NCI-H2196 treated with DMSO at 0.1 percent for 48 hours (cell line): ENCODE measurements around the gene IL4.
"Not testable (repeated sequence)": the region's sequence is repeated elsewhere in the genome, so short reads cannot be mapped to it uniquely, and the experiment has no call there.

Experiments
- DNase-seq: peaks from one replicate; lab custom pipeline; 2025; ENCODE audit not compliant: unreplicated experiment; lab: John Stamatoyannopoulos, UW

Gene IL4

GRCh38 chr5:132673939-132674630 lies at the start of gene IL4:
Gene IL4, plus strand, starts transcription at chr5:132673989. Its CDS starts 62 bp downstream, at chr5:132674051.
- DNase-seq: no peak

DNA sequence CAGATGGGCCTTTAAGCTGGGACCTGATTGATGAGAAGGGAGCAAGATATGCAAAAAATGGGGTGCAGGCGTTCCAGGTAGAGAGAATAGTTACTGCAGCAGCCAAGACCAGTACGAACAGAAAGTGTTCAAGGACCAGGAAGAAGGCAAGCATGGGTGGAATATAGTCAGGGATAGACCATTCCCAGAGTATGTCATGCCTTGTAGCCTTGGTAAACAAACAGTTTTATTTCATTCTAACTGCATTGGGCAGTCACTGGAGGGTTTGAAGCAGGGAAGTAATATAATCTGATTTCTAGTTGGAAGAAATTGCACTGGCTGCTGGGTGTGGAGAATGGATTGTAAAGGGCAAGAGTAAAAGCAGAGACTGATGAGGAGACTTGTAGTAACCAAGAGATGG lies 46.3 kb upstream of the IL4 start:
- DNase-seq: no peak

GRCh38 chr5:132628814-132629213 lies 45.0 kb upstream of the IL4 start:
- no peak for DNase-seq

DNA sequence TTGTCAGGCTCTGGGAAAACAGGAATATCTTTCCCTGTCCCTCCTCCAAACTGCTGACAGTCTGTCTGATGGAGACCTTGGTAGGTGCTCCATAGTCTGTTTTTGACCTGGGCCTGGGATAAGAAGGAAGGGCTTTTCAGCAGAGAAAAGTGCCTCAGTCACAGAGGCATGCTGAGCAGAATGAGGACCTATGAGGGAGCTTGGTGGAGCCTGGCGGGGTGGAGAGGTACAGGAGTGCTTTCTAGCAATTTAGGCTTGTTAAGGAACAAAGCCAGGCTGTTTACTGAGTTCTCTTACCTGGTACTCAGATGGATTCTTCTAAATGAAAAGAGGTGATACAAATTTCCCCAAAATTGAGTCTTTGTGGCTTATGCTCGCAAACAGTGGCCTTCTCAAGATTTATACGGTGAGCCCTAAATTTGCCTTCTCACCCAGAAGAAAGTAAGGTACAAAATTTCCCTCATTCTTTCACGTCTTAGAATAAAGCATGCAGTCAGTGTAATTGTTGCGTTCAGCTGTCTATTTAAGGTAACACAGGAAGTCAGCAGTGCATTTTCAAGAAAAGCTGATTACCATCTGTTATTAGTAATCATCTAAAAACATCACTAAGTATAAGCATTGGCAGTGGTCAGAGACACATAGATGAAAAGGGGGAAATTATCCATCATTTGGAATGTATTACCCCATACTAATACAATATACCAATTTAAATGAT lies 44.4 kb upstream of the IL4 start:
- DNase-seq: no peak

DNA sequence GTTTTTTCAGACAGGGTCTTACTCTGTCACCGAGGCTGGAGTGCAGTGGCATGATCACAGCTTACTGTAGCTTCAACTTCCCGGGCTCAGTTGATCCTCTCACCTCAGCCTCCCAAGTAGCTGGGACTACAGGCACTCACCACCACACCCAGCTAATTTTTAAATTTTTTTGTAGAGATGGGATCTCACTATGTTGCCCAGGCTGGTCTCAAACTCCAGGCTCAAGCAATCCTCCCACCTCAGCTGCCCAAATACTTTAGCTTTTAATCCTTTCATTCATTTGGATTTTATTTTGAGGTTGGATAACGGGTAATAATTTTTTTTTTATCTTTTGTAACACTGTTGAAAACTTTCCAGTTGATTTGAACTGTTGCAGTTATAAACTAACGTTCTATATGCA lies 40.2 kb upstream of the IL4 start:
- DNase-seq: not testable (repeated sequence)

- no peak for DNase-seq
Observed at GRCh38 chr5:132635873-132636272, 37.9 kb upstream of the IL4 start.

- DNase-seq: no peak
Observed at GRCh38 chr5:132637241-132637640, 36.5 kb upstream of the IL4 start.

DNA sequence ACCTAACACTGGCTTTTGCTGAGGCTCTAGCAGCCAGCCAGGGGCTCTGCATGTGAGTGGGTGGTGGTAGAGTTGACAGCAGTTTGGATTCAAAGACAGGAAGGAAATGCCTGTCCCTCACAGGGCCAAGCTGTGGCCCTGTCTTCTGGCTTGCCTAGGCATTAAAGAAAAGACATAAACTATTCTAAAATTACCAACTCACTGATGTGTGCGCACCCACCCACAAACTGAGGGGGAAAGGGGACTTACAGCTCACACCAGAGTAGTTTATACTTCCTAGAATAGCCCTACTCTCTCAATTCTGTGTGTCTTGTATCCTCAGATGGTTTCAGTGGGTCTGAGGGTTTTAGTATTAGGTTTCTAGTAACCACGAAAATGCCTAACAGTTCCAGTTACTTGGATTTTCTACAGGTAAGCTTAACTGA lies 34.1 kb upstream of the IL4 start:
- no peak for DNase-seq

DNA sequence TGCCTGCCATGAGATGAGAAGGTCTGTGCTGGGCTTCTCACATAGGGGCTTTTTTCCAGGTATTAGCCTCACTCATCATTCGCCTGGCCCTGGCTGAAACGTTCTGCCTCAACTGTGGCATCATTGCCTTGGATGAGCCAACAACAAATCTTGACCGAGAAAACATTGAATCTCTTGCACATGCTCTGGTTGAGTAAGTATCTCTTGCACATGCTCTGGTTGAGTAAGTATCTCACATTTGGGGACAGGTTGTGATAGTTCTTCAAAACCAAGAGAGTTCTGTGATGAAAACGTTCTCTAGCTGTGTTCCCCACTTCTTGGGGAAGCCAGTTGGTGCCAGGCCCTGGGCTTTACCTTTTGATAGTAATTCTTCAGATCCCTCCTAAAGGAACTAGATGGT lies 33.2 kb upstream of the IL4 start:
- no peak for DNase-seq

DNA sequence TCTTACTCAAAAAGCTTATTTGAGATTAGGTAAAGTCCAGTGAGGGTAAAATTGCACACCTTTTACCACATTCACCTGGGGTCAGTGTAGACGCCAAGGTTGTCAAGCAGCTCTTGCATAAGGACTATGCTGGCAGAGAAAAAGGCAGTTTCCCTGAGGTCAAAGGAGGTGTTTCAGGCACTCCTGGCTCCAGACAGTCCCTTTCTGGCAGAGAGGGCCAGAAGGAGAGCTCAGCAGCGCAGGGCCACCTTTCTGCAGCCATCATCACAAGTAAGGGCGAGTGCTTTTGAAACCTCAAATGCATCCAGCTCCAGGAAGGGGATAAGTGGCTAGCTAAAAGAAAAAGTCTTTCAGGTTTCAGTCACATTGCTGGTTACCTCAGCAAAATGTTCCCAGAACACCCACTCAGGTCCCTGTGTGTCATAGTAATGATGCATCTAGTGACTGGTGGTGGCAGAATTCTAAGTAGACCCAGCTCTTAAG lies 32.5 kb upstream of the IL4 start:
- no peak for DNase-seq

GRCh38 chr5:132641841-132642240 lies 31.9 kb upstream of the IL4 start:
- no peak for DNase-seq

- DNase-seq: no peak
Observed at GRCh38 chr5:132644177-132644576, 29.6 kb upstream of the IL4 start.

DNA sequence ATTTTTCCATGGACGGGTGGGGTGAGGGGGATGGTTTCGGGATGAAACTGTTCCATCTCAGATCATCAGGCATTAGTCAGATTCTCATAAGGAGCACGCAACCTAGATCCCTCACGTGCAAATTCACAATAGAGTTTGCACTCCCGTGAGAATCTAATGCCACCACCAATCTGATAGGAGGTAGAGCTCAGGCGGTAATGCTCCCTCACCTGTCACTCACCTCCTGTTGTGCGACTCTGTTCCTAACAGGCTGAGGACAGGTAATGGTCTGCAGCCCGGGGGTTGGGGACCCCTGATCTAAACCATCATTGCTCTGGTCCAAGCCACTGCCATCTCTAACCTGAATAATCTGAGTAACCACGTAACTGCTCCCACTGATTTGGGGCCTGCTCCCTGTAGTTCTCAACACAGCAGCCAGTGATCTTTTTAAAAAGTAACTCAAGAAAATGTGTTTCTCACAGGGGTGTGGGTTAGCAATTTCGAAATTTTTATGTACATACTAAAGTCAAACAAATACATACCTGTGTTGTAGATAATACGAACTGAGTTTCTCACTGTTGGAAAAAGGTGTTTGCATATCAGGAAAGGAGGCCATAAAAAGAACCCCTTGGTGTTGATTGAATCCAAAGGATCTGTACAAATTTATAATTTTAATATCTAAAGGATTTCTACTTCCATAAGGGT lies 27.1 kb upstream of the IL4 start:
- DNase-seq: no peak

GRCh38 chr5:132647473-132647872 lies 26.3 kb upstream of the IL4 start:
- DNase-seq: no peak

- no peak for DNase-seq
Observed at GRCh38 chr5:132648355-132648754, 25.4 kb upstream of the IL4 start.

DNA sequence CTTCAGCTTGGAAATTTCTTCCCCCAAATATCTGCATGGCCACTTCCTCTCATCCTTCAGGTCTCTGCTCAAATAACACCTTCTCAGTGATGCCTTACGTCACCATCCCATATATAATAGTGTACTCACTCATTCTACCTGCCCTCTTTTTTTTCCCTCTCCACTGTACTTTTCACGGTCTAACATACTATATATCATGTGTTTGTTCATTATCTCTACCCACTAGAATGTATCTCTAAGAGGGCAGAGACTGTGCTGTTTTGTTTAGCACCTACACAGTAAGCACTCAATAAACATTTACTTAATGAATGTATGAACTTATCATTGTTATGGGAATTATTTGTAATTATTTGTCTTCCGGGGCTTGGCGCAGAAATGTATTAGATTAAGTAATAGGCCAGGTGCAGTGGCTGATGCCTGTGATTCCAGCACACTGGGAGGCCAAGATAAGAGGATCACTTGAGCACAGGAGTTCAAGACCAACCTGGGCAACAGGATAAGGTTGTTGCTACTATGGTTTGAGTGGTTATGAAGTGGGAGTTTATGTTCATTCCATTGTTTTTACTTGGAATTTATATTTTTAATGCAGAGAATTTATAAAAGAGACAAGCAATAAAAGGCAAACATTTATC lies 21.8 kb upstream of the IL4 start:
- DNase-seq: no peak

DNA sequence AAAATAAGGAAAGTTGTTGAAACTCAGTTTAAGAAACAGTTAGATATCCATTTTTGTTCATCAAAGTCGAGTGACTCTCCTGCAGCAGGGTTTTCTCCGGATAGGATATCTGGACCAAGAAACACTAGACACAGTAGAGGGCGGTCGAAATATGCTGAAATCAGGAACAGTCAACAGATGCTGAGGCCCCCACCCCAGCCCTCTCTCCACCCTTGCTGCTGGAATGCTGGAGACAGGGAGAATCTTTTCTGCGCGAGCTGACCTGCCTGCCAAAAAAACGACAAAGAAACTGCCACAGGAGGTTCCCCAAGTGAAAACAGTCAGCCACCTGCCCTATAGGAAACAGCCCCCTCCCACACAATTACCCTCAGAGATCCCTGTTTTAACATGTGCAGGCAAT lies 20.1 kb upstream of the IL4 start:
- no peak for DNase-seq

GRCh38 chr5:132655821-132656773 lies 17.7 kb upstream of the IL4 start:
- no peak for DNase-seq

- DNase-seq: no peak
Observed at GRCh38 chr5:132656774-132657355, 16.9 kb upstream of the IL4 start.
